IMR-90 (cell line): ENCODE data around the gene ARHGEF4. TPM values are rescaled to one million over a fixed set of nuclear protein-coding genes. Genes with fewer than 3 reads are reported as not detected.

Source experiments
- ATAC-seq: fragments of 200-7000 bp; cut with Tn5 transposase; 2 replicates; pipeline ENCODE4 v1.9.1; 2020; ENCODE audit warnings: low read depth, mild to moderate bottlenecking, moderate library complexity
- BruUV-seq: library from RNA; stranded (reverse); fragments of 400-500 nt; replicated peaks from 2 replicates; lab custom pipeline; 2021; lab: Mats Ljungman, UMichigan
- CTCF ChIA-PET: fragments of 300-600 bp; formaldehyde crosslinking; extraction: SDS; loops from one replicate; lab custom pipeline; 2021; ENCODE audit warnings: antibody characterized with exemption; lab: Yijun Ruan, JAX
- POLR2A ChIA-PET: fragments of 300-600 bp; sonication (Branson Sonifier 250); formaldehyde crosslinking; loops from one replicate; lab custom pipeline; 2022; ENCODE audit warnings: antibody characterized with exemption; ENCODE audit not compliant: unreplicated experiment; lab: Charles Lee
- DNase-seq: peaks from one replicate; pipeline ENCODE4 v3.0.0; 2013
- H2AFZ ChIP-seq: replicated peaks from 2 replicates; pipeline ENCODE3; 2013; ENCODE audit warnings: low read length, mild to moderate bottlenecking; ENCODE audit not compliant: poor library complexity
- H2AK5ac ChIP-seq: 2 replicates; pipeline ENCODE4 v1.6.1; 2013; ENCODE audit warnings: low read depth, low read length, inconsistent platforms
- H2AK9ac ChIP-seq: replicated peaks from 2 replicates; pipeline ENCODE3; 2013; ENCODE audit warnings: mild to moderate bottlenecking, low read depth, low read length, moderate library complexity; ENCODE audit not compliant: poor library complexity
- H2BK120ac ChIP-seq: 2 replicates; pipeline ENCODE4 v1.6.1; 2013; ENCODE audit warnings: low read depth, low read length, inconsistent platforms
- H2BK15ac ChIP-seq: 3 replicates; pipeline ENCODE4 v1.6.1; 2013; ENCODE audit warnings: low read depth, low read length, inconsistent platforms
- H2BK20ac ChIP-seq: 2 replicates; pipeline ENCODE4 v1.6.1; 2013; ENCODE audit warnings: low read depth, mild to moderate bottlenecking, inconsistent platforms, low read length, moderate library complexity
- H2BK5ac ChIP-seq: 2 replicates; pipeline ENCODE4 v1.6.1; 2013; ENCODE audit warnings: mild to moderate bottlenecking, low read depth, low read length, inconsistent platforms; ENCODE audit not compliant: poor library complexity, severe bottlenecking
- H3K14ac ChIP-seq: replicated peaks from 2 replicates; pipeline ENCODE4 v1.6.1; 2013; ENCODE audit warnings: low read depth, low read length, inconsistent platforms
- H3K18ac ChIP-seq: 2 replicates; pipeline ENCODE4 v1.6.1; 2013; ENCODE audit warnings: low read depth, low read length, control low read depth
- H3K23ac ChIP-seq: 2 replicates; pipeline ENCODE4 v1.6.1; 2013; ENCODE audit warnings: low read depth, low read length, inconsistent platforms
- H3K27ac ChIP-seq: 2 replicates; pipeline ENCODE4 v1.5.1; 2013; ENCODE audit warnings: mild to moderate bottlenecking, control low read depth, low read length; ENCODE audit not compliant: insufficient read depth
- H3K27me3 ChIP-seq: 2 replicates; pipeline ENCODE4 v1.6.1; 2013; ENCODE audit warnings: low read length; ENCODE audit not compliant: control insufficient read depth, insufficient read depth
- H3K36me3 ChIP-seq: 2 replicates; pipeline ENCODE4 v1.6.1; 2013; ENCODE audit warnings: low read length, mixed read lengths; ENCODE audit not compliant: control insufficient read depth, insufficient read depth
- H3K4ac ChIP-seq: 2 replicates; pipeline ENCODE4 v1.6.1; 2013; ENCODE audit warnings: low read depth, low read length, inconsistent platforms
- H3K4me1 ChIP-seq: 2 replicates; pipeline ENCODE4 v1.6.1; 2013; ENCODE audit warnings: low read length, mixed read lengths; ENCODE audit not compliant: control insufficient read depth, insufficient read depth
- H3K4me2 ChIP-seq: 2 replicates; pipeline ENCODE4 v1.6.1; 2013; ENCODE audit warnings: low read depth, mild to moderate bottlenecking, control low read depth, low read length, moderate library complexity
- H3K4me3 ChIP-seq: 2 replicates; pipeline ENCODE4 v1.5.1; 2013; ENCODE audit warnings: low read depth, mild to moderate bottlenecking, control low read depth, low read length, moderate library complexity; ENCODE audit not compliant: insufficient read depth
- H3K56ac ChIP-seq: 2 replicates; pipeline ENCODE4 v1.6.1; 2013; ENCODE audit warnings: low read length, inconsistent platforms; ENCODE audit not compliant: insufficient read depth; ENCODE audit errors: extremely low read depth
- H3K79me1 ChIP-seq, 2 experiments: 2 replicates each; pipeline ENCODE4 v1.6.1; 2013; ENCODE audit warnings: low read length in 2 of 2, inconsistent platforms in 1 of 2, low read depth in 1 of 2
- H3K9ac ChIP-seq: 2 replicates; pipeline ENCODE4 v1.6.1; 2013; ENCODE audit warnings: low read depth, low read length, control low read depth
- H3K9me1 ChIP-seq: 2 replicates; pipeline ENCODE4 v1.6.1; 2013; ENCODE audit warnings: low read length, inconsistent platforms; ENCODE audit not compliant: insufficient read depth
- H3K9me3 ChIP-seq: 2 replicates; pipeline ENCODE4 v1.6.1; 2013; ENCODE audit warnings: low read length; ENCODE audit not compliant: control insufficient read depth, insufficient read depth
- H4K20me1 ChIP-seq: 2 replicates; pipeline ENCODE4 v1.6.1; 2013; ENCODE audit warnings: low read length, inconsistent platforms; ENCODE audit not compliant: insufficient read depth
- H4K5ac ChIP-seq: 2 replicates; pipeline ENCODE4 v1.6.1; 2013; ENCODE audit warnings: mild to moderate bottlenecking, low read depth, low read length, control low read depth
- H4K8ac ChIP-seq, 2 experiments: 2 replicates each; pipeline ENCODE4 v1.6.1; 2013; ENCODE audit warnings: low read depth in 2 of 2, low read length in 2 of 2, control low read depth in 1 of 2, inconsistent platforms in 1 of 2
- H4K91ac ChIP-seq: 2 replicates; pipeline ENCODE4 v1.6.1; 2013; ENCODE audit warnings: low read depth, low read length, inconsistent platforms; ENCODE audit not compliant: insufficient read depth
- BHLHE40 ChIP-seq: fragments of 150-350 bp; IDR thresholded peaks from 2 replicates; pipeline ENCODE4 v1.6.1; 2016; ENCODE audit warnings: mild to moderate bottlenecking, low read depth, low read length
- CEBPB ChIP-seq: IDR thresholded peaks from 2 replicates; pipeline ENCODE4 v1.6.1; 2012; ENCODE audit warnings: low read depth, low read length, improper control_type of control experiment
- CHD1 ChIP-seq: IDR thresholded peaks from 2 replicates; pipeline ENCODE4 v1.6.1; 2012; ENCODE audit warnings: low read depth, low read length, improper control_type of control experiment
- MAFK ChIP-seq: IDR thresholded peaks from 2 replicates; pipeline ENCODE4 v1.6.1; 2012; ENCODE audit warnings: low read depth, low read length, improper control_type of control experiment
- MXI1 ChIP-seq: IDR thresholded peaks from 2 replicates; pipeline ENCODE4 v1.6.1; 2012; ENCODE audit warnings: low read depth, mild to moderate bottlenecking, low read length, moderate library complexity, borderline replicate concordance
- NFE2L2 ChIP-seq: fragments of 150-350 bp; IDR thresholded peaks from 2 replicates; pipeline ENCODE4 v1.6.1; 2016; ENCODE audit warnings: low read depth, mild to moderate bottlenecking, low read length
- POLR2A ChIP-seq: IDR thresholded peaks from 2 replicates; pipeline ENCODE4 v1.6.1; 2012; ENCODE audit warnings: mild to moderate bottlenecking, low read depth, low read length
- RAD21 ChIP-seq: IDR thresholded peaks from 2 replicates; pipeline ENCODE4 v1.6.1; 2012; ENCODE audit warnings: low read length, improper control_type of control experiment
- RFX5 ChIP-seq: IDR thresholded peaks from 2 replicates; pipeline ENCODE4 v1.8.0; 2012; ENCODE audit warnings: low read depth, mild to moderate bottlenecking, low read length, moderate library complexity
- SMC3 ChIP-seq: fragments of 150-350 bp; IDR thresholded peaks from 2 replicates; pipeline ENCODE4 v1.6.1; 2016; ENCODE audit warnings: low read depth, mild to moderate bottlenecking, antibody characterized with exemption, low read length, moderate library complexity
- USF2 ChIP-seq: fragments of 150-350 bp; IDR thresholded peaks from 2 replicates; pipeline ENCODE4 v1.6.1; 2017; ENCODE audit warnings: mild to moderate bottlenecking, antibody characterized with exemption, low read length, low read depth
- WGBS, 2 experiments: methylation state at CpG; one replicate each; pipeline versions ENCODE4 v1.1.5 to v1.1.7; 2013; ENCODE audit warnings: missing lambda C conversion rate in 2 of 2; ENCODE audit not compliant: insufficient read length in 1 of 2; ENCODE audit errors: extremely low coverage in 2 of 2; 5-methylcytosine and 5-hydroxymethylcytosine counted together
- dilution Hi-C: fragments of 300-500 bp; cut with HindIII; formaldehyde crosslinking; loops from one replicate; pipeline ENCODE4 v1.14.3; 2018; ENCODE audit warnings: low sequenced_read_pairs; ENCODE audit not compliant: unreplicated experiment
- in situ Hi-C: fragments of 300-500 bp; cut with MboI; formaldehyde crosslinking; loops from 3 replicates; pipeline ENCODE4 v1.14.3; 2019; ENCODE audit warnings: low sequenced_read_pairs, inconsistent platforms, mixed read lengths
- intact Hi-C: fragments of 100-400 bp; cut with micrococcal nuclease; formaldehyde crosslinking; loops from 2 replicates; pipeline ENCODE4 v1.10.0; 2022
- polyA plus RNA-seq, 3 experiments: library from polyadenylated mRNA; depleted of rRNA; stranded (reverse); fragments of >200 nt; gene quantifications; 2 replicates each; pipeline ENCODE4 v1.2.3, GENCODE V29; 2012; ENCODE audit warnings: low replicate concordance in 1 of 3
- total RNA-seq: library from RNA; depleted of rRNA; stranded (reverse); fragments of >200 nt; gene quantifications from 2 replicates; pipeline ENCODE4 v1.2.3, GENCODE V29; 2012
- TF ChIP-seq, protein P1 (sequence below): conservative IDR thresholded peaks from 2 replicates; pipeline ENCODE4 v1.5.1; 2012; ENCODE audit warnings: mild to moderate bottlenecking, low read depth, low read length, improper control_type of control experiment

Gene ARHGEF4
- total and polyA plus RNA-seq, 2 of the 4 experiments (the other 2 are of a cell fraction), result 2.7 to 5.0 TPM

- no TSS peak for BruUV-seq
- no peaks in the 10 kb centered on the region for H3K4me1 ChIP-seq
Observed at GRCh38 chr2:130852521-130853115, 15.9 kb downstream of the ARHGEF4 start.

More at GRCh38 chr2:130852521-130853115, 15.9 kb downstream of the ARHGEF4 start:
- Histone ChIP-seq H3K18ac (no peak overlapping the region), H3K79me1 (no peaks in the 10 kb centered on the region), H3K56ac (no peak overlapping the region), H3K27ac (no peak overlapping the region), H2BK15ac (no peak overlapping the region), H3K4ac (no peak overlapping the region), H3K4me3 (no peak overlapping the region), H4K5ac (no peak overlapping the region), H2AK5ac (no peak overlapping the region), H3K9me1 (no peaks in the 10 kb centered on the region), H4K20me1 (no peaks in the 10 kb centered on the region), H3K14ac (no peak overlapping the region), H3K9ac (no peak overlapping the region), H2BK20ac (no peak overlapping the region), H2AFZ (no peak overlapping the region), H2BK120ac (no peak overlapping the region), H3K36me3 (no peaks in the 10 kb centered on the region), H2BK5ac (no peak overlapping the region), H3K9me3 (no peaks in the 10 kb centered on the region), H4K8ac (no peak overlapping the region), H3K27me3 (no peaks in the 10 kb centered on the region; the same call in 1 of the 2 replicates), H3K4me2 (no peak overlapping the region), H2AK9ac (no peak overlapping the region), H4K91ac (no peak overlapping the region), H3K23ac (no peak overlapping the region)
- intact Hi-C loops, result no loop called here
- ChIA-PET CTCF (no interaction called here), POLR2A (no interaction called here)
- DNase-seq (no peak), ATAC-seq (no peak)
- in situ Hi-C loops, result no loop called here
- 50% methylated on average over 4 of the region's 18 CpGs; no CpG with 5 or more reads in 1 of the 2 experiments for WGBS, 2 experiments
- TF ChIP-seq CEBPB (no peak), MXI1 (no peak), RAD21 (no peak), USF2 (no peak), RFX5 (no peak), MAFK (no peak), CHD1 (no peak), SMC3 (no peak), BHLHE40 (no peak), POLR2A (no peak), NFE2L2 (no peak)
- TF ChIP-seq, protein P1, sequence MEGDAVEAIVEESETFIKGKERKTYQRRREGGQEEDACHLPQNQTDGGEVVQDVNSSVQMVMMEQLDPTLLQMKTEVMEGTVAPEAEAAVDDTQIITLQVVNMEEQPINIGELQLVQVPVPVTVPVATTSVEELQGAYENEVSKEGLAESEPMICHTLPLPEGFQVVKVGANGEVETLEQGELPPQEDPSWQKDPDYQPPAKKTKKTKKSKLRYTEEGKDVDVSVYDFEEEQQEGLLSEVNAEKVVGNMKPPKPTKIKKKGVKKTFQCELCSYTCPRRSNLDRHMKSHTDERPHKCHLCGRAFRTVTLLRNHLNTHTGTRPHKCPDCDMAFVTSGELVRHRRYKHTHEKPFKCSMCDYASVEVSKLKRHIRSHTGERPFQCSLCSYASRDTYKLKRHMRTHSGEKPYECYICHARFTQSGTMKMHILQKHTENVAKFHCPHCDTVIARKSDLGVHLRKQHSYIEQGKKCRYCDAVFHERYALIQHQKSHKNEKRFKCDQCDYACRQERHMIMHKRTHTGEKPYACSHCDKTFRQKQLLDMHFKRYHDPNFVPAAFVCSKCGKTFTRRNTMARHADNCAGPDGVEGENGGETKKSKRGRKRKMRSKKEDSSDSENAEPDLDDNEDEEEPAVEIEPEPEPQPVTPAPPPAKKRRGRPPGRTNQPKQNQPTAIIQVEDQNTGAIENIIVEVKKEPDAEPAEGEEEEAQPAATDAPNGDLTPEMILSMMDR, result no peak
- dilution Hi-C loops, result no loop called here
